ENCODE data around the gene CTDP1.

- TF ChIP-seq TAF1 (IDR thresholded peaks at IDR 0.05; ENCODE audit: borderline replicate concordance, insufficient read depth, low read length) (no peak), POLR2AphosphoS5 (IDR thresholded peaks at IDR 0.05; ENCODE audit: low read depth, low read length) (no peak), REST (IDR thresholded peaks at IDR 0.05; ENCODE audit: insufficient read depth in 1 of 2, low read depth in 2 of 2, low read length in 2 of 2) (no peak), SIN3A (IDR thresholded peaks at IDR 0.05; ENCODE audit: borderline replicate concordance, insufficient read depth, low read length) (no peak)
Measured at GRCh38 chr18:79750980-79751571, 71.5 kb downstream of the CTDP1 start.
